ENCODE measurements around the gene OR1L4.

DNA sequence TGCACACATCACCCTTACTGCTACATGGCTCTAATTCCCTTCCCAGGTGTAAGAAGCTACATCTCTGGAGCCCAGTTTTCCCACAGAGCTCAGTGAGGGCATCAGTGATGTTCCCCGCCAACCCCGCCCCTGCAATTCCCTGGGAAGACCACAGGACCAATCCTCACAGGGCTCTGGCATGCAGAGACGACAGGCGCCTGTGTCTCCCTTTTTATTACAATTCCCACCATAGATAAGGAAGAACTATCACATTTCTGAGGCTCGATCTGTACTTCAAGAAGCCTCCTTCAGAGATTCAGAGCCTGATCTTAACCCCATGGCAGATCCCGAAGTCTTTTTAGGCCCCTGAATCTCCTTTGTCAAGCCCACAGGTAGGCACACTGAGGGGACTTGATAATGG lies 18.2 kb downstream of the OR1L4 start, which contains the start of gene OR1L6:
- TF ChIP-seq, protein P1, sequence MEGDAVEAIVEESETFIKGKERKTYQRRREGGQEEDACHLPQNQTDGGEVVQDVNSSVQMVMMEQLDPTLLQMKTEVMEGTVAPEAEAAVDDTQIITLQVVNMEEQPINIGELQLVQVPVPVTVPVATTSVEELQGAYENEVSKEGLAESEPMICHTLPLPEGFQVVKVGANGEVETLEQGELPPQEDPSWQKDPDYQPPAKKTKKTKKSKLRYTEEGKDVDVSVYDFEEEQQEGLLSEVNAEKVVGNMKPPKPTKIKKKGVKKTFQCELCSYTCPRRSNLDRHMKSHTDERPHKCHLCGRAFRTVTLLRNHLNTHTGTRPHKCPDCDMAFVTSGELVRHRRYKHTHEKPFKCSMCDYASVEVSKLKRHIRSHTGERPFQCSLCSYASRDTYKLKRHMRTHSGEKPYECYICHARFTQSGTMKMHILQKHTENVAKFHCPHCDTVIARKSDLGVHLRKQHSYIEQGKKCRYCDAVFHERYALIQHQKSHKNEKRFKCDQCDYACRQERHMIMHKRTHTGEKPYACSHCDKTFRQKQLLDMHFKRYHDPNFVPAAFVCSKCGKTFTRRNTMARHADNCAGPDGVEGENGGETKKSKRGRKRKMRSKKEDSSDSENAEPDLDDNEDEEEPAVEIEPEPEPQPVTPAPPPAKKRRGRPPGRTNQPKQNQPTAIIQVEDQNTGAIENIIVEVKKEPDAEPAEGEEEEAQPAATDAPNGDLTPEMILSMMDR (conservative IDR thresholded peaks at IDR 0.05; ENCODE audit: low read length): no peak
- no peak for TF ChIP-seq EZH2phosphoT487 (IDR thresholded peaks at IDR 0.05; ENCODE audit: borderline replicate concordance, low read depth, low read length)
